H1 (cell line): ENCODE measurements around the gene ATXN8OS. TPM values are rescaled to one million over a fixed set of nuclear protein-coding genes. Genes with fewer than 3 reads are reported as not detected.
A peak's percentile ranks its signal among the peaks of the same experiment; 100 is the strongest.

Source experiments
- CTCF ChIA-PET: fragments of 300-600 bp; sonication (Branson Sonifier 250); formaldehyde crosslinking; loops from one replicate; lab custom pipeline; 2021; ENCODE audit not compliant: partially characterized antibody; lab: Charles Lee
- POLR2A ChIA-PET: fragments of 300-600 bp; sonication (Branson Sonifier 250); formaldehyde crosslinking; loops from one replicate; lab custom pipeline; 2021; ENCODE audit warnings: inconsistent platforms; ENCODE audit not compliant: partially characterized antibody; lab: Charles Lee
- DNase-seq, 2 experiments: peaks; one replicate each; pipeline versions ENCODE4 v3.0.0 to v3.0.0-alpha.2; 2010 to 2022; ENCODE audit warnings: low spot score in 2 of 2, low read depth in 1 of 2, mixed read lengths in 1 of 2
- FAIRE-seq: peaks from 2 replicates; lab custom pipeline; 2011; peaks lifted over from hg19 to GRCh38; lab: Jason Lieb, UNC
- H2AFZ ChIP-seq: 2 replicates; pipeline ENCODE4 v1.8.1; 2012; ENCODE audit warnings: low read length, inconsistent platforms
- H2AK5ac ChIP-seq: 2 replicates; pipeline ENCODE4 v1.6.1; 2013; ENCODE audit warnings: low read depth, low read length
- H2BK120ac ChIP-seq: replicated peaks from 2 replicates; pipeline ENCODE3; 2013; ENCODE audit warnings: low read depth, low read length, inconsistent platforms
- H2BK12ac ChIP-seq: 2 replicates; pipeline ENCODE4 v1.6.1; 2013; ENCODE audit warnings: low read depth, low read length
- H2BK15ac ChIP-seq: 2 replicates; pipeline ENCODE4 v1.6.1; 2013; ENCODE audit warnings: low read length
- H2BK20ac ChIP-seq: 2 replicates; pipeline ENCODE4 v1.6.1; 2013; ENCODE audit warnings: low read length
- H2BK5ac ChIP-seq: 2 replicates; pipeline ENCODE4 v1.6.1; 2013; ENCODE audit warnings: low read depth, low read length
- H3K14ac ChIP-seq: 2 replicates; pipeline ENCODE4 v1.6.1; 2013; ENCODE audit warnings: inconsistent platforms; ENCODE audit not compliant: insufficient read length
- H3K18ac ChIP-seq: 2 replicates; pipeline ENCODE4 v1.6.1; 2013; ENCODE audit warnings: low read length; ENCODE audit errors: extremely low read depth
- H3K23ac ChIP-seq: 2 replicates; pipeline ENCODE4 v1.6.1; 2013; ENCODE audit warnings: inconsistent platforms; ENCODE audit not compliant: insufficient read length
- H3K23me2 ChIP-seq: 2 replicates; pipeline ENCODE4 v1.6.1; 2013; ENCODE audit warnings: low read depth, low read length
- H3K27ac ChIP-seq: 2 replicates; pipeline ENCODE4 v1.6.1; 2011; ENCODE audit warnings: low read depth, low read length, inconsistent platforms
- H3K27me3 ChIP-seq, 4 experiments: replicated peaks in 1 of 4; 1 replicate in 1 of 4; 2 replicates in 3 of 4; pipeline versions ENCODE4 v1.6.1 to v1.8.1; 2011 to 2013; ENCODE audit warnings: low read length in 3 of 4, mild to moderate bottlenecking in 3 of 4, inconsistent platforms in 2 of 4, mixed read lengths in 2 of 4, moderate library complexity in 1 of 4; ENCODE audit not compliant: control insufficient read depth in 3 of 4, insufficient read depth in 3 of 4; ENCODE audit errors: extremely low read depth in 1 of 4
- H3K36me3 ChIP-seq, 4 experiments: 2 replicates each; pipeline versions ENCODE4 v1.6.1 to v1.8.1; 2011 to 2013; ENCODE audit warnings: mild to moderate bottlenecking in 4 of 4, low read length in 3 of 4, moderate library complexity in 2 of 4, control low read depth in 1 of 4, inconsistent platforms in 1 of 4; ENCODE audit not compliant: insufficient read depth in 4 of 4, control insufficient read depth in 2 of 4
- H3K4ac ChIP-seq: replicated peaks from 2 replicates; pipeline ENCODE3; 2013; ENCODE audit warnings: low read length, low read depth, mixed read lengths, inconsistent platforms; ENCODE audit not compliant: insufficient read length
- H3K4me1 ChIP-seq, 4 experiments: replicated peaks in 1 of 4; 1 replicate in 1 of 4; 2 replicates in 3 of 4; pipeline versions ENCODE4 v1.6.1 to v1.8.1; 2011 to 2013; ENCODE audit warnings: low read length in 3 of 4, inconsistent platforms in 2 of 4, mixed read lengths in 1 of 4; ENCODE audit not compliant: insufficient read depth in 4 of 4, control insufficient read depth in 3 of 4
- H3K4me2 ChIP-seq, 2 experiments: 2 replicates each; pipeline versions ENCODE4 v1.6.1 to v1.8.1; 2011 to 2013; ENCODE audit warnings: low read depth in 2 of 2, low read length in 2 of 2, control low read depth in 1 of 2, inconsistent platforms in 1 of 2, mild to moderate bottlenecking in 1 of 2; ENCODE audit not compliant: insufficient read depth in 1 of 2
- H3K4me3 ChIP-seq, 4 experiments: fragments of 200-600, 300-600 bp in 1 of 4; sonication (generic), shearing (Covaris generic), sonication (Bioruptor Twin) in 1 of 4; 2 replicates each; pipeline versions ENCODE4 v1.5.1 to v1.8.1; 2011 to 2016; ENCODE audit warnings: low read length in 4 of 4, low read depth in 3 of 4, control low read depth in 2 of 4, inconsistent platforms in 2 of 4, mild to moderate bottlenecking in 2 of 4, mixed read lengths in 1 of 4, moderate library complexity in 1 of 4; ENCODE audit not compliant: insufficient read depth in 2 of 4; ENCODE audit errors: extremely low read depth in 1 of 4
- H3K56ac ChIP-seq: replicated peaks from 2 replicates; pipeline ENCODE3; 2013; ENCODE audit warnings: low read depth, mild to moderate bottlenecking, mixed read lengths, low read length, inconsistent platforms; ENCODE audit not compliant: insufficient read length
- H3K79me1 ChIP-seq: 2 replicates; pipeline ENCODE4 v1.6.1; 2013; ENCODE audit warnings: low read depth, low read length, control low read depth
- H3K79me2 ChIP-seq, 2 experiments: 2 replicates each; pipeline versions ENCODE4 v1.6.1 to v1.8.1; 2012 to 2013; ENCODE audit warnings: low read length in 2 of 2, mild to moderate bottlenecking in 2 of 2, inconsistent platforms in 1 of 2; ENCODE audit not compliant: insufficient read depth in 2 of 2, control insufficient read depth in 1 of 2
- H3K9ac ChIP-seq, 4 experiments: replicated peaks in 1 of 4; 1 replicate in 1 of 4; 2 replicates in 3 of 4; pipeline versions ENCODE4 v1.6.1 to v1.8.1; 2011 to 2013; ENCODE audit warnings: low read depth in 3 of 4, low read length in 3 of 4, control low read depth in 2 of 4, mild to moderate bottlenecking in 2 of 4, moderate library complexity in 2 of 4, inconsistent platforms in 1 of 4; ENCODE audit errors: extremely low read depth in 1 of 4
- H3K9me3 ChIP-seq, 2 experiments: 2 replicates each; pipeline versions ENCODE4 v1.6.1 to v1.8.1; 2012 to 2013; ENCODE audit warnings: mild to moderate bottlenecking in 2 of 2, moderate library complexity in 2 of 2, control low read depth in 1 of 2, inconsistent platforms in 1 of 2, low read depth in 1 of 2, low read length in 1 of 2, mixed read lengths in 1 of 2; ENCODE audit not compliant: insufficient read depth in 2 of 2
- H4K20me1 ChIP-seq, 2 experiments: replicated peaks in 1 of 2; 2 replicates each; pipeline versions ENCODE3 to v1.8.1; 2011 to 2013; ENCODE audit warnings: inconsistent platforms in 2 of 2, low read length in 2 of 2, mild to moderate bottlenecking in 1 of 2; ENCODE audit not compliant: insufficient read depth in 2 of 2, control insufficient read depth in 1 of 2
- H4K5ac ChIP-seq: 2 replicates; pipeline ENCODE4 v1.6.1; 2013; ENCODE audit warnings: low read length, low read depth, mixed read lengths, inconsistent platforms; ENCODE audit not compliant: insufficient read length
- H4K8ac ChIP-seq: 2 replicates; pipeline ENCODE4 v1.8.0; 2013; ENCODE audit warnings: mild to moderate bottlenecking, moderate library complexity, low read length, inconsistent platforms; ENCODE audit not compliant: insufficient read depth; ENCODE audit errors: extremely low read depth
- H4K91ac ChIP-seq: replicated peaks from 2 replicates; pipeline ENCODE3; 2013; ENCODE audit warnings: low read length, mixed read lengths, inconsistent platforms; ENCODE audit not compliant: insufficient read length
- CHD1 ChIP-seq: IDR thresholded peaks from 2 replicates; pipeline ENCODE4 v1.6.1; 2012; ENCODE audit warnings: low read depth, low read length, improper control_type of control experiment
- KDM4A ChIP-seq: IDR thresholded peaks from one replicate; pipeline ENCODE4 v1.7.1; 2012; ENCODE audit warnings: low read depth, mild to moderate bottlenecking, moderate library complexity, low read length, inconsistent platforms; ENCODE audit not compliant: severe bottlenecking
- RAD21 ChIP-seq, 2 experiments: IDR thresholded peaks in 1 of 2; conservative IDR thresholded peaks in 1 of 2; 2 replicates each; pipeline ENCODE4 v1.6.1; 2011; ENCODE audit warnings: low read depth in 2 of 2, low read length in 2 of 2, improper control_type of control experiment in 1 of 2, inconsistent platforms in 1 of 2, mild to moderate bottlenecking in 1 of 2, moderate library complexity in 1 of 2
- RNF2 ChIP-seq: fragments of 200-900, 300-1000 bp; sonication (generic); IDR thresholded peaks from 2 replicates; pipeline ENCODE4 v1.7.1; 2016; ENCODE audit warnings: borderline replicate concordance, low read depth, mild to moderate bottlenecking, antibody characterized with exemption, low read length; ENCODE audit not compliant: poor library complexity, severe bottlenecking; ENCODE audit errors: missing control alignments
- SIN3A ChIP-seq, 2 experiments: IDR thresholded peaks in 1 of 2; conservative IDR thresholded peaks in 1 of 2; 2 replicates each; pipeline ENCODE4 v1.6.1; 2011 to 2012; ENCODE audit warnings: low read length in 2 of 2, improper control_type of control experiment in 1 of 2, low read depth in 1 of 2, mild to moderate bottlenecking in 1 of 2
- SIRT6 ChIP-seq: IDR thresholded peaks from one replicate; pipeline ENCODE4 v1.7.1; 2012; ENCODE audit warnings: low read length, inconsistent platforms
- SRF ChIP-seq: IDR thresholded peaks from 2 replicates; pipeline ENCODE4 v1.6.1; 2011; ENCODE audit warnings: mild to moderate bottlenecking, low read depth, low read length, moderate library complexity
- USF2 ChIP-seq: IDR thresholded peaks from 2 replicates; pipeline ENCODE4 v1.6.1; 2011; ENCODE audit warnings: low read length, improper control_type of control experiment
- ZNF274 ChIP-seq: IDR thresholded peaks from 2 replicates; pipeline ENCODE4 v1.7.0; 2012; ENCODE audit warnings: low read length, borderline replicate concordance; ENCODE audit errors: extremely low read depth
- WGBS, 2 experiments: shearing (Covaris generic) in 1 of 2; methylation state at CpG; one replicate each; pipeline versions ENCODE4 v1.1.6 to v1.1.7; 2013 to 2015; ENCODE audit warnings: low lambda C conversion rate in 2 of 2, mixed read lengths in 2 of 2, inconsistent platforms in 1 of 2, low coverage in 1 of 2, missing lambda C conversion rate in 1 of 2; ENCODE audit not compliant: insufficient replicate concordance in 2 of 2, insufficient coverage in 1 of 2, insufficient read length in 1 of 2; ENCODE audit errors: extremely low coverage in 1 of 2, missing lambda C conversion rate in 1 of 2; 5-methylcytosine and 5-hydroxymethylcytosine counted together
- polyA plus RNA-seq, 7 experiments: library from polyadenylated mRNA; depleted of rRNA in 3 of 7; stranded (reverse) in 5 of 7; unstranded in 2 of 7; fragments of >200 nt in 5 of 7; fragments of 200-250 nt in 2 of 7; gene quantifications; 1 replicate in 5 of 7; 2 replicates in 1 of 7; 4 replicates in 1 of 7; pipeline versions ENCODE4 v1.2.1 to v1.2.3, GENCODE V29; 2011 to 2013; ENCODE audit warnings: missing spikeins in 2 of 7, mixed read lengths in 2 of 7
- total RNA-seq: library from RNA; stranded (reverse); fragmentation: NEBNext Ultra II Directional; extraction: Animal tissue kit (Norgen Biotek cat#: 25700); gene quantifications from 2 replicates; pipeline ENCODE4 v1.2.1, GENCODE V29; 2021

ATXN8OS gene
- total and polyA plus RNA-seq, 2 of the 8 experiments (the other 6 are each of a cell fraction or from before 2014, with no cell fraction given): not detected

- no peaks in the 10 kb centered on the region for H3K79me1 ChIP-seq
- ChIA-PET CTCF (interaction anchor here (1.2 to 1.5 kb wide), 3 partner anchors 9 to 279 kb away, joined by 3 to 9 read pairs (median 3); no protein-coding TSS in a partner anchor), POLR2A (interaction anchor here (0.8 kb wide), 1 partner anchor 20 kb away, joined by 3 read pairs; no protein-coding TSS in a partner anchor)
- H2BK120ac ChIP-seq: no peak within 1 kb of the TSS
- no peak within 1 kb of the TSS for H4K5ac ChIP-seq
- DNase-seq (no peak), FAIRE-seq (peak; percentile 57)
- H2BK15ac ChIP-seq: no peak within 1 kb of the TSS
- H3K27ac ChIP-seq: no peak within 1 kb of the TSS
- peak within 1 kb of the TSS; percentile 8 for H3K4ac ChIP-seq
- H2BK5ac ChIP-seq: no peak within 1 kb of the TSS
- H3K36me3 ChIP-seq: no peaks in the 10 kb centered on the region
- H3K4me3 ChIP-seq: peak within 1 kb of the TSS; percentile 42 to 67 (median 58)
- 73% methylated on average over 16 of the region's 18 CpGs; no CpG with 5 or more reads in 1 of the 2 experiments for WGBS, 2 experiments
- no peaks in the 10 kb centered on the region for H4K20me1 ChIP-seq
- 0 out of 7 replicates have a peak within 1 kb of the TSS, but pooled peaks of 1 of the 4 experiments have one; percentile 3 for H3K9ac ChIP-seq
- H4K8ac ChIP-seq: no peak within 1 kb of the TSS
- H2BK20ac ChIP-seq: no peak within 1 kb of the TSS
- H2BK12ac ChIP-seq: peak within 1 kb of the TSS; percentile 39; the same call in 1 of the 2 replicates
- no peak within 1 kb of the TSS for H3K14ac ChIP-seq
- peak within 1 kb of the TSS; percentile 97 for H2AFZ ChIP-seq
- no peak within 1 kb of the TSS for H2AK5ac ChIP-seq
- peaks cover 10% of the 10 kb centered on the region; the same call in 1 of the 2 replicates for H3K23me2 ChIP-seq
- H3K4me2 ChIP-seq: peak within 1 kb of the TSS; percentile 89 to 97
- no peak within 1 kb of the TSS for H4K91ac ChIP-seq
- peaks cover 16 to 30% (median 27%) of the 10 kb centered on the region in 4 experiments for H3K27me3 ChIP-seq
- no peaks in the 10 kb centered on the region for H3K9me3 ChIP-seq
- H3K56ac ChIP-seq: no peak within 1 kb of the TSS
- H3K18ac ChIP-seq: peak within 1 kb of the TSS; percentile 32; the same call in 1 of the 2 replicates
- H3K4me1 ChIP-seq: peaks cover 0 to 4% (median 2%) of the 10 kb centered on the region in 4 experiments; a peak in 2 of 7 replicates
- no peaks in the 10 kb centered on the region for H3K79me2 ChIP-seq
- no peak within 1 kb of the TSS for H3K23ac ChIP-seq
- TF ChIP-seq CHD1 (no peak), KDM4A (no peak), SIRT6 (no peak), USF2 (no peak), SIN3A (conservative IDR thresholded peaks at IDR 0.05 in 1 of 2, IDR thresholded peaks at IDR 0.05 in 1 of 2; ENCODE audit: low read depth in 1 of 2, low read length in 2 of 2) (no peak), RAD21 (IDR thresholded peaks at IDR 0.05 in 1 of 2, conservative IDR thresholded peaks at IDR 0.05 in 1 of 2; ENCODE audit: low read depth in 2 of 2, low read length in 2 of 2) (no peak), RNF2 (no peak), ZNF274 (no peak), SRF (no peak)
These were observed 905 bp downstream of the ATXN8OS start, which contains the start of gene KLHL1 for GRCh38 chr13:70108356-70109105. TSS of gene KLHL1 (minus strand) at chr13:70108452. CDS start at chr13:70107699, 753 bp downstream.
